ENCODE measurements around the gene FBXO24. TPM values are rescaled to one million over a fixed set of nuclear protein-coding genes. Genes with fewer than 3 reads are reported as not detected.
"Not testable (repeated sequence)": the region's sequence is repeated elsewhere in the genome, so short reads cannot be mapped to it uniquely, and the experiment has no call there.

The FBXO24 gene
- total RNA-seq, 4 donors from 2014 or later: 0.15 to 4.3 (median 0.99) TPM

DNA sequence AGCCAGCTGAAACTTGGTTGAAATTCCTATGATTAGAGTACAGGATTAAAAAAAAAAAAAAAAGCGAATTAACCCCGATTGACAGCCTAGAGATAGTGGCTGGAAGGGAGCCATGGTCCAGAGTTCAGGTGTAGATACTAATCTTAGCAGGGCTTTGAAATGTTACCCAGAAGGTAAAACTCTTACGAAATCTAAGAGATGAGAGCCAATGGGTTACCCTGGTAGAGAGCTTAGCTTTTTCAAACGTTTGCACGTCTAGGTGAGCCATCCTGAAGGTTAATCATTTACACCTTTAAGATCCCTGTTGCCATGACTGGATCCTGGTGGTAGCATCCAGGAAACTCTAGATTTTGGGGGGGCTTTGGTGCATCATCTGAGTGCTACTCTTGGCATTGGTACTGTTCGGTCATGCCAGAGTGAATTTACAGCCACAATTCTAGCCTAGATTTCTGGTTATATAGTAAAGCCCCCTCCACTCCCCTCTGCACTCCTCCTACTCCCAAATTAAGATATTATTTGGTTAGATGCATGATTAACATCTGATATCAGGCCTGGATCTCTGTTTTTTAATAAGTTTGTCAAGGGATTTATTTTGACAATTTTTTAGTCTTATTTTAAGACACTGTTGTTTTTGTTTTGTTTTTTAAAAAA is 45.9 kb upstream of the FBXO24 start:
- WGBS, 2 donors: 38 to 39% methylated on average over 6 of the region's 6 CpGs
- H3K4me3 ChIP-seq (ENCODE audit: low read depth, poor library complexity, severe bottlenecking): no peak overlapping the region
- no peak for DNase-seq (ENCODE audit: low spot score in 2 of 2)
- intact Hi-C loops (cut with DNase I; ENCODE audit: low total_unique reads): no loop called here
- TF ChIP-seq, protein P1, sequence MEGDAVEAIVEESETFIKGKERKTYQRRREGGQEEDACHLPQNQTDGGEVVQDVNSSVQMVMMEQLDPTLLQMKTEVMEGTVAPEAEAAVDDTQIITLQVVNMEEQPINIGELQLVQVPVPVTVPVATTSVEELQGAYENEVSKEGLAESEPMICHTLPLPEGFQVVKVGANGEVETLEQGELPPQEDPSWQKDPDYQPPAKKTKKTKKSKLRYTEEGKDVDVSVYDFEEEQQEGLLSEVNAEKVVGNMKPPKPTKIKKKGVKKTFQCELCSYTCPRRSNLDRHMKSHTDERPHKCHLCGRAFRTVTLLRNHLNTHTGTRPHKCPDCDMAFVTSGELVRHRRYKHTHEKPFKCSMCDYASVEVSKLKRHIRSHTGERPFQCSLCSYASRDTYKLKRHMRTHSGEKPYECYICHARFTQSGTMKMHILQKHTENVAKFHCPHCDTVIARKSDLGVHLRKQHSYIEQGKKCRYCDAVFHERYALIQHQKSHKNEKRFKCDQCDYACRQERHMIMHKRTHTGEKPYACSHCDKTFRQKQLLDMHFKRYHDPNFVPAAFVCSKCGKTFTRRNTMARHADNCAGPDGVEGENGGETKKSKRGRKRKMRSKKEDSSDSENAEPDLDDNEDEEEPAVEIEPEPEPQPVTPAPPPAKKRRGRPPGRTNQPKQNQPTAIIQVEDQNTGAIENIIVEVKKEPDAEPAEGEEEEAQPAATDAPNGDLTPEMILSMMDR (IDR thresholded peaks at IDR 0.05): no peak
- TF ChIP-seq POLR2A (IDR thresholded peaks at IDR 0.05): no peak

DNA sequence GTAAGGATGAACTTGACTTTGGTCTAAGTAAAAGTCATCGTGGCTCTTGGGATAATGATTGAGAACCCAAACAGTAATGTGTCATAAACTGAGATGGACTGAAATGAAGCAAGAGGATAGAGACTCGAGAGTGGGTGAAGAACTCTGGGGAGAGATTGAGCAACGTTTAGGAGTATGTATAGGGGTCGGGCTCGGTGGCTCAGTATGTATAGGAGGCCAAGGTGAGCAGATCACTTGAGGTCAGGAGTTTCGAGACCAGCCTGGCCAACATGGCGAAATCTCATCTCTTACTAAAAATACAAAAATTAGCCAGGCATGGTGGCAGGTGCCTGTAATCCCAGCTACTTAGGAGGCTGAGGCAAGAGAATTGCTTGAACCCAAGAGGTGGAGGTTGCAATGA is 44.8 kb upstream of the FBXO24 start:
- WGBS, 2 donors: 88 to 90% methylated on average over 7 of the region's 7 CpGs

DNA sequence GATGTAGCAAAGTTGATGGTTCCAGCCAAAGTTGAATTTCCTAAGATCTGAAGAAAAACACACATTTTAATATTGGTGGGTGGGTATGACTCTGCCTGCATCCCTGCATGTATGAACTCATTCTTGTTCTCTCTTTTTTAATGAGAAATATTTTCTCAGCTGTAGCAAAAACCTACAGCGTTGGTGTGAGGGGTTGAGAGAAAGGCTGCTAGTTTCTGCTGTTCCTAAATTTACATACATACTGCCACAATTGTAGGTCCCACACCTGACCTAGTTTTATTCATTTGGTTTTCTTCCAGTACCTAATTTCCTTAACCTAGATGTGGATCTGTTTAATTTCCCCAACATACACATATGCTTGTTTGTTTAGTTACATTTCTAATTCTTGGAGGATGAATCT is 42.5 kb upstream of the FBXO24 start:
- intact Hi-C loops (cut with DNase I; ENCODE audit: low total_unique reads): no loop called here
- WGBS, 2 donors: 53% methylated on average over 1 of the region's 1 CpG
- no peak overlapping the region for H3K4me3 ChIP-seq (ENCODE audit: low read depth, poor library complexity, severe bottlenecking)
- DNase-seq (ENCODE audit: low spot score in 2 of 2): no peak
- no peak for TF ChIP-seq POLR2A (IDR thresholded peaks at IDR 0.05)
- TF ChIP-seq, protein P1 (IDR thresholded peaks at IDR 0.05): no peak

More for the DNA sequence above, 44.8 kb upstream of the FBXO24 start:
- H3K4me3 ChIP-seq (ENCODE audit: low read depth, poor library complexity, severe bottlenecking); intact Hi-C loops (cut with DNase I; ENCODE audit: low total_unique reads); DNase-seq (ENCODE audit: low spot score in 2 of 2): not testable (repeated sequence)

DNA sequence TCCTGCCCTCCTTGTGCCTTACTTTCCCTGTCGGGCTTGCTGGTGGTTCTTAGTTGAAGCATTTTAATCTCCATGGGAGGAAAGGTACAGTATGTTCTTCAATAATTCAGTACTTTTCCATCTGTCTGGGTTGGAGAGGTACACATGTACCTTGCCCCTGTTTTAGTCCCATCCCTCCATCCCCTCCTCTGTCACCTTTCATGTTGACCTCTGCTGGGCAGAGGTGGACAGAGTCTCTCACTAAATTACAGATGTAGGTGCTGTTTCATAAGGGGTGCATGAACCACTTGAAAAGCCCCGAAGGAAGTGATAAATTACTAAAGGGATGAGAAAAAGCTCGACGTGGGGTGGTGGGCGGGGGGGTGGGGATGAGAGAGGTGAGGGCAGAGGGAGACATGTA is 41.7 kb upstream of the FBXO24 start:
- H3K4me3 ChIP-seq (ENCODE audit: low read depth, poor library complexity, severe bottlenecking): no peak overlapping the region
- WGBS, 2 donors: 37 to 46% methylated on average over 5 of the region's 5 CpGs
- TF ChIP-seq POLR2A (IDR thresholded peaks at IDR 0.05): no peak
- TF ChIP-seq, protein P1 (IDR thresholded peaks at IDR 0.05): no peak
- intact Hi-C loops (cut with DNase I; ENCODE audit: low total_unique reads): no loop called here
- no peak for DNase-seq (ENCODE audit: low spot score in 2 of 2)

DNA sequence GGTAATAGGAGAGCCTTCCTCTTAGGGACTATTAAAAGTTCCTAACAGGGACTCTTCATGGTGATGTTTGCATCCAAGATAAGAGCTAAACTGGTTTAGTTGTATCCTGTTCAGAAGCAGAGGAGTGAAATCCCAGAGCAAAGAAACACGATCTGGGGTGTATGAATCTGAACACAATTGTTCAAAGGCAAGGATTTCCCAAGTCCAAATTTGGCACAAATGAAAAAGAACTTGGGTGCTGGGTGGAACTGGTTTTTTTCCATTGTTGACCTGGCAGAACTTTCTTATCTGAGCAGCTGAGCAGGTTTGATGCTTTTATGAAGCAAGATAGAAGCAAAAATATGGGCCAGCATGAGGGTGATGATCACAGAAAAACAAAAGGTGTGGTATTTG is 41.2 kb upstream of the FBXO24 start:
- TF ChIP-seq, protein P1 (IDR thresholded peaks at IDR 0.05): no peak
- TF ChIP-seq POLR2A (IDR thresholded peaks at IDR 0.05): no peak
- 7 to 24% methylated on average over 1 of the region's 1 CpG for WGBS, 2 donors
- no peak overlapping the region for H3K4me3 ChIP-seq (ENCODE audit: low read depth, poor library complexity, severe bottlenecking)
- intact Hi-C loops (cut with DNase I; ENCODE audit: low total_unique reads): loop anchor here (5.0 kb wide), 1 partner anchor 127 kb away; the partner anchor contains the start of gene GNB2
- DNase-seq (ENCODE audit: low spot score in 2 of 2): no peak

DNA sequence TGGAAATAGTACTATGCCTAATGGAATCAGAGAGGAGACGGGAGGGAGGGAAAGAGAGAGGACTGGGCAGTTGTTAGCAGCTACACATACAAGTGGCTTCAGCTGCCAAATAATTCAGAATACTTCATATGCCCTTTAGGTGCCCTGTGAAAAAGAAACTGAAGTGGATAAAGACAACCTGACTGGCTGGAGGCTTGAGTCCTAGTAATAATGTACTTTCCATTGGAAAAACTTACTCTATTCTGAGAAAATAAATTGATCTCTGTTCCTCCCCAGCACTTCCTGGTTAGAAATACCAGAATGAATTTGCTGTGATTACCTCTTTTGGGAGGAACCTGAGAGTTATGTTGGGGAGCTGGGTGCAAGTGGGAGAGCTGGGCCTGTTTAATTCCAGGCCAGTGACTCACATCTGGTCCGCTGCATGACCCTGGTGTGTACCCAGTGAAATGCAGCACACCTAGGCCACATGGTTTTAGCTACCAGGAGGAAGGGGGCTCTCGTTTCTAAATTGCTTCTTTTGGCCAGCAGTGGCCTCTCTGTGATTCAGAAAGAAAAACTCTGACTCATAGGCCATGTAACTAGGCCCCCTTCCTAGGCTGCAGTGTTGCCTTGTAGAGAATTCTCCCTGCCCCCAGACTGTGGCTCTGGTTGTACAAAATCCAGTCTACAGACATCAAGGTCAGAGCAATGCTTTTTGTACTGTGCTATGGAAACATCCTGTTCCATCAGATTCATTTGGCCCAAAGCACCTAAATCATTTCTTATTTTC is 40.6 kb upstream of the FBXO24 start:
- intact Hi-C loops (cut with DNase I; ENCODE audit: low total_unique reads): loop anchor here (5.0 kb wide), 1 partner anchor 127 kb away; the partner anchor contains the start of gene GNB2

More for the DNA sequence above, 40.6 kb upstream of the FBXO24 start:
- WGBS, 2 donors: 23 to 37% methylated on average over 3 of the region's 3 CpGs
- DNase-seq (ENCODE audit: low spot score in 2 of 2): no peak
- TF ChIP-seq, protein P1 (IDR thresholded peaks at IDR 0.05): no peak
- TF ChIP-seq POLR2A (IDR thresholded peaks at IDR 0.05): no peak
- H3K4me3 ChIP-seq (ENCODE audit: low read depth, poor library complexity, severe bottlenecking): no peak overlapping the region

Measured in lower leg skin (tissue), 4 donors.